Activated naive CD8-positive, alpha-beta T cell treated with anti-CD3 and anti-CD28 coated beads, Interleukin-2, amount 50 U/mL, for 24 hours (primary cell): ENCODE data around the gene IGLON5.

Source experiments
- ATAC-seq: fragments of 150-1000 bp; cut with Tn5 transposase; one replicate; pipeline ENCODE4 v1.10.0; 2021
- DNase-seq: peaks from one replicate; pipeline ENCODE4 v3.0.0; 2021
- H3K27ac Mint-ChIP-seq: one replicate; pipeline ENCODE4 v1.8.0; 2021; ENCODE audit warnings: mild to moderate bottlenecking, mixed read lengths
- H3K27me3 Mint-ChIP-seq: one replicate; pipeline ENCODE4 v1.8.0; 2021; ENCODE audit warnings: mixed read lengths
- H3K36me3 Mint-ChIP-seq: one replicate; pipeline ENCODE4 v1.8.0; 2021; ENCODE audit warnings: low read depth, mixed read lengths
- H3K4me1 Mint-ChIP-seq: one replicate; pipeline ENCODE4 v1.8.0; 2021; ENCODE audit warnings: mixed read lengths
- H3K4me3 Mint-ChIP-seq: one replicate; pipeline ENCODE4 v1.8.0; 2021; ENCODE audit warnings: mild to moderate bottlenecking, moderate library complexity, mixed read lengths
- H3K9me3 Mint-ChIP-seq: one replicate; pipeline ENCODE4 v1.8.0; 2021; ENCODE audit warnings: mixed read lengths

Gene IGLON5

DNA sequence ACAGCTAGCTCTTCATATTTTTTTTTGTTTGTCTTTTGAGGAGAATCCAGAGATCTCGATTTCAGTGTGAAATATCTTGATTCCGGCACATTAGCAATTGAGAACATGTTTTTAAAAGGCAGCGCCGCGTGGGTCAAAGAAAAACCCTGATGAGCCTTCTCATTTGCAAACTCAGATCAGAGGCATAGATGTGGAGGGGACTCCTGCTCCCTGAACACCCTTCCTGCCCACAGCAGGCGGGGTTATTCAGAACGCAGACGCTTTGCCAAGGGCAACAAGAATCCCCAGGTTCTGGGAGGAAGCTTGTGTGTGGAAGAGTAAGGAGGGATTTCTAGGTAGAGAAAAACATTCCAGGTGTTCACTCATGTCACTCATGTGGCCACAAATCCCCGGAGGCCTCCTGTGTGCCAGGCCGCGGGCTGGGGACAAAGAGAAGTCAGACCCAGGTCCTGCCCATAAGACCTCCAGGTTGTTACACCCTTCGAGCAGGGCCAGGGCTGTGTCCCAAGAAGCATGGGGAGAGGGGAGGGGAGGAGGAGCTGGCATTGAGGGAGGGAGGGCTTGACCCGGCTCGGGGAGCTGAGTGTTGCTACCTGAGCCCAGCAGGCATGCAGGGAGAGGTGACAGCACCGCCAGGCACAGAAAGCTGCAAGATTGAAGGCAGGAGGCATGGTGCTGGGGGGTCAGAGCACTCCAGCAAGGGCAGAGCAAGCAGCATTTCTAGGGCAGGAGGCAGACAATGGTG lies 15.9 kb upstream of the IGLON5 start:
- DNase-seq (no peak), ATAC-seq (no peak)
- Mint-ChIP-seq H3K9me3 (no peaks in the 10 kb centered on the region), H3K36me3 (no peaks in the 10 kb centered on the region), H3K27me3 (peaks cover 10% of the 10 kb centered on the region), H3K4me3 (no peak overlapping the region), H3K4me1 (no peaks in the 10 kb centered on the region), H3K27ac (no peak overlapping the region)

DNA sequence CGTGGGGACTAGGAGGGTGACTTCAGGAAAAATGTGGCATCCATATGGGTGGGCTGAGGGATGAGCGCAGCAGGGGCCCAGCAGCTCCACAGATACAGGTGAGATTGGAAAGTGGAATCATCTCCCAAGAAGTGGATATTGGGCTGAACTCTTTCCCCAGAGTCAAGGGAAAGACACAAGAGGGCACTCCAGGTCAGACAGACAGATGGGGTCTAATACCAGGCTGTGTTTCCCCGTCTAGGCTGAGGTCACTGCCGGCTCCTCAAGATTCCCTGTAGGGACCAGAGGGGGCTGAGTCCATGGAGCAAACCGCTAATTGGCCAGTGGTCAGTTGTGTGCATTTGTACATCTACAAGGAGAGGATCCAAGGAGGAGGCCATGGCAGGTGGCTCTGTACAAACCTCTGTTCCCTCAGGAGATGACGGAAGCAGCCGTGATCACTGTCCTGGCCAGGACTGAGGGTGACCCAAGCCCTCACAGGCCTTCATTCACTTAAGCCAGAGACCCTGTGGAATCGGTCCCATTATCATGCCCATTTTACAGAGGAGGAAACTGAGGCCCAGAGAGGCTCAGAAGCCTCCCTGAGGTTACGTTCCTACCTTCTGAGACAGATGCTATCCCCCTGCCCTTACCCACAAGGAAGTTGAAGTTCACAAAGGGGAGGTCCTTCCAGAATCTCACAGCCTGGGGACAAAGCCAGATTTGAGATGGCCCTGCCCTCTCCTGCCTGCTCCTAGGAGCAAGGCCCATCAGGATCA lies 14.9 kb upstream of the IGLON5 start:
- H3K27ac Mint-ChIP-seq = no peak overlapping the region
- no peak for DNase-seq

GRCh38 chr19:51297406-51297805 lies 14.0 kb upstream of the IGLON5 start:
- H3K27me3 Mint-ChIP-seq = peaks cover 10% of the 10 kb centered on the region
- ATAC-seq (no peak), DNase-seq (no peak)
- H3K36me3 Mint-ChIP-seq = no peaks in the 10 kb centered on the region
- peaks cover 2% of the 10 kb centered on the region for H3K9me3 Mint-ChIP-seq
- no peak overlapping the region for H3K4me3 Mint-ChIP-seq
- H3K27ac Mint-ChIP-seq = no peak overlapping the region
- no peaks in the 10 kb centered on the region for H3K4me1 Mint-ChIP-seq

More for the DNA sequence above, 14.9 kb upstream of the IGLON5 start:
- H3K9me3 Mint-ChIP-seq = no peaks in the 10 kb centered on the region
- no peaks in the 10 kb centered on the region for H3K4me1 Mint-ChIP-seq
- no peaks in the 10 kb centered on the region for H3K36me3 Mint-ChIP-seq
- ATAC-seq = no peak
- H3K27me3 Mint-ChIP-seq = peaks cover 10% of the 10 kb centered on the region
- no peak overlapping the region for H3K4me3 Mint-ChIP-seq

DNA sequence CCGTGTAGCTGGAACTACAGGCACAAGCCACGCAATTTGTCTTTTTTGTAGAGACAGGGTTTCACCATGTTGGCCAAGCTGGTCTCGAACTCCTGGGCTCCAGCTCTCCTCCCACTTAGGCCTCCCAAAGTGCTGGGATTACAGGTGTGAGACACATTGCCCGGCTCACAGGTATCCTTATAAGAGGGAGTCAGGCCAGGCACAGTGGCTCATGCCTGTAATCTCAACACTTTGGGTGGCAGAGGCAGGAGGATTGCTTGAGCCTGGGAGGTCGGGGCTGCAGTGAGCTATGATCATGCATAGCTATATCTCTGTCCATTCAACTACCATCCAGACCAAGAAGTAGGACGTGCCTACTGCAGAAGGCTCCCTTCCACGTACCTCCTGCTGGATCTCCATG lies 10.2 kb upstream of the IGLON5 start:
- H3K9me3 Mint-ChIP-seq = peaks cover 17% of the 10 kb centered on the region
- DNase-seq = no peak
- H3K27me3 Mint-ChIP-seq = peaks cover 15% of the 10 kb centered on the region

GRCh38 chr19:51305479-51305878 lies 6.0 kb upstream of the IGLON5 start:
- Mint-ChIP-seq H3K9me3 (peaks cover 30% of the 10 kb centered on the region), H3K27ac (no peak overlapping the region)

More for the DNA sequence above, 10.2 kb upstream of the IGLON5 start:
- no peak overlapping the region for H3K4me3 Mint-ChIP-seq
- H3K4me1 Mint-ChIP-seq = no peaks in the 10 kb centered on the region
- no peak for ATAC-seq
- H3K27ac Mint-ChIP-seq = no peak overlapping the region
- peaks cover 4% of the 10 kb centered on the region for H3K36me3 Mint-ChIP-seq

GRCh38 chr19:51316688-51317087 lies 5.2 kb downstream of the IGLON5 start:
- Mint-ChIP-seq H3K36me3 (peaks cover 2% of the 10 kb centered on the region), H3K9me3 (peaks cover 8% of the 10 kb centered on the region), H3K27ac (no peak overlapping the region), H3K27me3 (peaks cover 29% of the 10 kb centered on the region), H3K4me3 (no peak overlapping the region), H3K4me1 (no peaks in the 10 kb centered on the region)
- DNase-seq (no peak), ATAC-seq (no peak)

More at GRCh38 chr19:51305479-51305878, 6.0 kb upstream of the IGLON5 start:
- DNase-seq (no peak), ATAC-seq (no peak)
- no peak overlapping the region for H3K4me3 Mint-ChIP-seq
- H3K36me3 Mint-ChIP-seq = peaks cover 8% of the 10 kb centered on the region
- H3K27me3 Mint-ChIP-seq = peaks cover 38% of the 10 kb centered on the region
- no peaks in the 10 kb centered on the region for H3K4me1 Mint-ChIP-seq

GRCh38 chr19:51317376-51317775 lies 5.9 kb downstream of the IGLON5 start:
- H3K9me3 Mint-ChIP-seq = peaks cover 8% of the 10 kb centered on the region
- no peak overlapping the region for H3K27ac Mint-ChIP-seq
- no peaks in the 10 kb centered on the region for H3K4me1 Mint-ChIP-seq
- H3K27me3 Mint-ChIP-seq = peaks cover 26% of the 10 kb centered on the region
- peaks cover 2% of the 10 kb centered on the region for H3K36me3 Mint-ChIP-seq
- H3K4me3 Mint-ChIP-seq = no peak overlapping the region
- DNase-seq (no peak), ATAC-seq (no peak)

DNA sequence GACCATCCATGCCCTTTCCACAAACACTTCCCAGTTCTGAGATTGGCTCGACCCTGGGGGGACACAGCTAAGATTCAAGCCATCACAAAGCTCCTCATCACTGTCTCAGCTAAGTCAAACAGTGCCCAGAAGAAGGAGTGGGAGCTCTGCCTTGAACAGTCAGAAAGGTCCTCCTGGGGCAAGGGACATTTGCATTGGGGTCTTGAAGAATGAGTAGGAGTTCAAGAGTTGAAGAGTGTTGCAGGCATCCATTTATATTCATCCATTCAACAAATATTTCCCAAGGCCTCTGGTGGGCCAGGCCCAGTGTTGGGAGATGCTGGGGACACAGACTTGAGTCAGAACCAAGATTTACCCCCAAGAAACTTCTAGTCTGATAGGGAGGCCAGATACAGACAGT lies 6.5 kb downstream of the IGLON5 start:
- ATAC-seq = no peak
- Mint-ChIP-seq H3K9me3 (peaks cover 8% of the 10 kb centered on the region), H3K4me1 (no peaks in the 10 kb centered on the region), H3K4me3 (no peak overlapping the region), H3K36me3 (peaks cover 2% of the 10 kb centered on the region), H3K27me3 (peaks cover 30% of the 10 kb centered on the region), H3K27ac (no peak overlapping the region)
- no peak for DNase-seq

DNA sequence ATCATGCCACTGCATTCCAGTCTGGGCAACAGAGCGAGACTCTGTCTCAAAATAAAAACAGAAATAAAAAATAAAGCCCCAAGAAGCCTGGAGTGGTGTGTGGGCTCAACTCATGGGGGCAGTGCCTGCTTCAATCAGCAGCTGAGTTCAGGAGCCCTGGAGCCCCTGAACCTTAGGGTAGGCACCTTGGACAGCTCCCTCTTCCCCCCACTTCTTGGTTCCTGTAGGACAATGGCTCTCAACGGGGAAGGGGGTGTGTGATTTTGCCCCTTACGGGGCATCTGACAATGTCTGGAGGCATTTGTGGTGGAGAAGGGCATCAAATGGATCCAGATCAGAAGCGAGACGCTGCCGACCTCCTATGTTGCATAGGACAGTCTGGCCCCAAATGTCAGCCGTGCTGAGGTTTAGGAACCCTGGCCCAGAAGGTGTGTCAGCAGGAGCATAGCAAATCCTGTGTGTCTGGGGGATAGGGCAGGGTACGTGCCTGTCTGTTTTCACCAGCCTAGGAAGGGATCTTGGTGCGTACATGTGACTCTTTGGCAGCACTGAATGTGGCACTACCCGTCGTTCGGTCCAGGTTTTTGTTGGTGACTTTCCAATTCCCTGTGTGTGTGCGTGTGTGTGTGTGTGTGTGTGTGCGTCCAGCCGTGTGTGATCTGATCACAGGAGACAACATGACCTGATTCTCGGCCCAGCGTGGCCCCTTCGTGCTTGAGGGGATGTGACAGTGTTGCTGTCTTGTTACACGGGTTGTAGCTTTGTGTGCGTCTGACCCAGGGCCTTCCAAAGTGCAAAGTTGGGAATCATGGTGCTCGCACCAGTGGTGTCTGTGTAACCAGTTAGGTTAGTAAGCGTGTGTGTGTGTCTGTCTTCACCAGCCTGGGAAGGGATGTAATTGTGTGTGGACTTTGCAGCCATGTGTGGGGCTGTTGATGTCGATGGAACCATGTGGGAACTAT lies 7.5 kb downstream of the IGLON5 start:
- Mint-ChIP-seq H3K36me3 (peaks cover 2% of the 10 kb centered on the region), H3K9me3 (peaks cover 8% of the 10 kb centered on the region), H3K27me3 (peaks cover 29% of the 10 kb centered on the region), H3K27ac (no peak overlapping the region), H3K4me3 (no peak overlapping the region), H3K4me1 (no peaks in the 10 kb centered on the region)
- DNase-seq (no peak), ATAC-seq (no peak)

- ATAC-seq (no peak), DNase-seq (no peak)
- no peak overlapping the region for H3K27ac Mint-ChIP-seq
- peaks cover 2% of the 10 kb centered on the region for H3K36me3 Mint-ChIP-seq
- H3K9me3 Mint-ChIP-seq = peaks cover 5% of the 10 kb centered on the region
- H3K4me3 Mint-ChIP-seq = no peak overlapping the region
- no peaks in the 10 kb centered on the region for H3K4me1 Mint-ChIP-seq
- H3K27me3 Mint-ChIP-seq = peaks cover 28% of the 10 kb centered on the region
Measured at GRCh38 chr19:51319649-51320279, 8.3 kb downstream of the IGLON5 start.

DNA sequence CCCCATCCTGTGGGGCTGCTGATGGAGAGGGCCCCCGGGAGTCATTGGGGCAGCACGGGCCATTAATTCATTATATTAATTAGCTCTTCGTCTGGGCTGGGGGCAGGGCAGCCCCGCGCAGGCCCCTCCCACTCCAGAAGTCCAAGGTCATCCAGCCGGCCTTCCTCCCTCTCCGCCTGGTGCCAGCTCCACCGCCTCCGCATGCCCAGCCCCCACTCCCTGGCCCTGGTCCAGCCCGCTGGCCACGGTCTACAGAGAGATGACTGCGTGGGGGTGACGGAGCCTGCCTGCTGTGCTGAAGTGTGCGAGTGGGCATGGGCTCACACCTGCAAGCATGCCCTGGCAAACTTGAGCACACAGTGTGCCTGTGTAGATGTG lies 8.8 kb downstream of the IGLON5 start:
- peaks cover 3% of the 10 kb centered on the region for H3K9me3 Mint-ChIP-seq
- peaks cover 2% of the 10 kb centered on the region for H3K36me3 Mint-ChIP-seq
- H3K4me3 Mint-ChIP-seq = no peak overlapping the region
- no peak for DNase-seq
- peaks cover 26% of the 10 kb centered on the region for H3K27me3 Mint-ChIP-seq
- no peak overlapping the region for H3K27ac Mint-ChIP-seq
- no peaks in the 10 kb centered on the region for H3K4me1 Mint-ChIP-seq
- no peak for ATAC-seq

- Mint-ChIP-seq H3K4me3 (no peak overlapping the region), H3K4me1 (peaks cover 9% of the 10 kb centered on the region), H3K36me3 (no peaks in the 10 kb centered on the region), H3K9me3 (no peaks in the 10 kb centered on the region), H3K27me3 (peaks cover 37% of the 10 kb centered on the region), H3K27ac (no peak overlapping the region)
- DNase-seq (no peak), ATAC-seq (no peak)
Measured at GRCh38 chr19:51321799-51322198, 10.4 kb downstream of the IGLON5 start.

GRCh38 chr19:51323481-51324166 lies 12.2 kb downstream of the IGLON5 start:
- ATAC-seq = no peak
- peaks cover 14% of the 10 kb centered on the region for H3K4me1 Mint-ChIP-seq
- H3K27me3 Mint-ChIP-seq = peaks cover 43% of the 10 kb centered on the region
- DNase-seq = no peak
- no peak overlapping the region for H3K27ac Mint-ChIP-seq
- H3K9me3 Mint-ChIP-seq = no peaks in the 10 kb centered on the region
- no peak overlapping the region for H3K4me3 Mint-ChIP-seq
- H3K36me3 Mint-ChIP-seq = no peaks in the 10 kb centered on the region

GRCh38 chr19:51324167-51324481 lies 12.7 kb downstream of the IGLON5 start:
- DNase-seq (no peak), ATAC-seq (no peak)
- Mint-ChIP-seq H3K4me3 (no peak overlapping the region), H3K36me3 (no peaks in the 10 kb centered on the region), H3K27ac (no peak overlapping the region), H3K27me3 (peaks cover 43% of the 10 kb centered on the region), H3K4me1 (peaks cover 14% of the 10 kb centered on the region), H3K9me3 (no peaks in the 10 kb centered on the region)
